ENCODE data around the gene SLC35E1. TPM values are rescaled to one million over a fixed set of nuclear protein-coding genes. Genes with fewer than 3 reads are reported as not detected.

Gene SLC35E1
- total RNA-seq, 1 donor from 2014 or later, result 23.5 TPM

DNA sequence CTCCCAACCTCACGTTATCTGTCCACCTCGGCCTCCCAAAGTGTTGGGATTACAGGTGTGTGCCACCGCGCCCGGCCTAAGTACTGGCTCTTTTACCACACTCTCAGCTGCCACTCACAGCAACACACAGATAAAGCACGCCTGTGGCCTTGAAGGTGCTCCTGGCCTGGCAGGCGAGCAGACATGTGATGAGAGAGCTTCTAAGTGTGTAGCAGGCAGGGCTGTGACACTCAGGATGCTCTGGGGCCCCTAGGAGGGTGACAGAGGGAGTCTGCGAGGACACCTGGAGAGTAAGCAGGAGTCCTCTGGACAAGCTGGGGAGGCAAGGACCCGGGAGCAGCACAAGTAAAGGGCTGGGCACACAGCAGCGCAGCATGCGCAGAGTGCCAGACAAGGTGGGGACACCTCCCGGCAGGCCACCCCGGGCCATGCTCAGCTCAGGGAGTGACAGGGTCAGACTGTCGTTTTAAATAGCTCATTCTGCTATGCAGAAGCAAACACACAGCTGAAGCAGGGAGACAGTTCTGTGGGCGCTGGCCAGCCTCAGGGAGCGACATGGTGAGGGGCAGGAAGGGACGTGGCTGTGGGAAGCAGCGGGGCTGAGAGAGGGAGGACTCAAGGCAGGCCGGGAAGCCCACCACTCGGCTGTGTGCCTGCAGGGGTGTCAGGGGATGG lies 29.3 kb upstream of the SLC35E1 start:
- ATAC-seq, result peak; percentile 56
- intact Hi-C loops (cut with DNase I), result no loop called here

DNA sequence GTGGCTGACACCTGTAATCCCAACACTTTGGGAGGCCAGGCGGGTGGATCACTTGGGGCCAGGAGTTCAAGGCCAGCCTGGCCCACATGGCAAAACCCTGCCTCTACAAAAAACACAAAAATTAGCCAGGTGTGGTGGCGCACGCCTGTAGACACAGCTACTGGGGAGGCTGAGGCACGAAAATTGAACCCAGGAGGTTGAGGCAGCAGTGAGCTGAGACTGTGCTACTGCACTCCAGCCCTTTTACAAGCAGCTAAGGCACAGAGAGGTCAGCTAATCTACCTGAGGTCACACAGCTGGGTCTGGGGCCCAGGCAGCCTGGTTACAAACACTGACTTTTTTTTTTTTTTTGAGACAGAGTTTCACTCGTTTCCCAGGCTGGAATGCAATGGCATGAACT lies 28.6 kb upstream of the SLC35E1 start:
- intact Hi-C loops (cut with DNase I), result no loop called here
- ATAC-seq (no peak), DNase-seq (ENCODE audit: missing footprints) (no peak)

More for the DNA sequence above, 29.3 kb upstream of the SLC35E1 start:
- no peak for DNase-seq (ENCODE audit: missing footprints)

DNA sequence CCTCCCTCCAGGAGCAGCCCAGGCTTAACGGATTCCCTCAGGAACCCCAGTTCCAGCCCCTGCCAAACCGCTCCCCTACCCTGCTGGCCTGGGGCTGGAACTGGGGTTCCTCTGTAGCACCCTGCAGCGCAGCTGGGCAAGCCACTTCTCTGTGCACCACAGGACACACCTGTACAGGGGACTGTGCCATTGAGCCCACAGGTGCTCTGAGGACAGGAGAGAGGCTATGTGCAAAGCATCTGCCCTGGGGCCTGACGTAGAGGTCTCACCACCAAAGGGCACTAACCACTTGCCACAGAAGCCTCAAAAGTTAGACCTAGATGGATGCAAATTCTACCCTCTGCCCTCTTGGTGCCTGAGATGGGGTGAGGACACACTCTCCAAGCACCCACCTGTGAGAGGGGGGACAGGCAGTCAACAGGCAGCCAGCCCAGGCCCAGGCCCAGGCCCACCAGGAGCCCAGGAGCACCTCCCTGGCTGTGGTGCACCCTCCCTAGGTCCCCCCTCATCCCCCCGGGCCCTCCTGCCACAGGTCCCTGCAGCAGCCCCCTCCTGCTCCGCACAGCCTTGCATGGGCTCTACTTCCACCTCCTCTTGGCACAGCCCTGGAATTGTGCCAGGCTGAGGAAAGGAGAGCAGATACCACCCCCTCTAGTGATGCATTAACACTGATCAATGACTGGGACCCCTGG lies 27.6 kb upstream of the SLC35E1 start:
- intact Hi-C loops (cut with DNase I), result loop anchor here (10.0 kb wide), 1 partner anchor 105 kb away; no protein-coding TSS in a partner anchor
- DNase-seq (ENCODE audit: missing footprints) (peak; percentile 45), ATAC-seq (no peak)

DNA sequence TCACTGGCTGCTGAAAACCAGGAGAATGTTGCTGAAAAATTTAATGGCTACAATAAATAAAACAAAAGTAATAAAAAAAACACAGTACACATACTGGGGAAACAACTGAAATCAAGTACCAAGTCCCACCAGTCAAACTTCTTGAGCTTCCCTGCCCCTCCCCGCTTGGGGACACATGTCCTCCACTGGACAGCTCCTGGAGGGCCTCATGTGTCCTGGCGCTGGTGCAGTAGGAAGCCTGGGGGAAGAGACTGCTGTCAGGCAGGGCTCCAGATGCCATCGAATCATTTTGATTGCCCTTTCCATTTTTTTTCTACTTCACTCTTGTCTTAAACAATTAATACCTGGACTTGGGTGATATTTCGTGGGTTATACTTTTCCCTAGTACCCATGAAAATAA lies 26.6 kb upstream of the SLC35E1 start:
- ATAC-seq, result no peak

DNA sequence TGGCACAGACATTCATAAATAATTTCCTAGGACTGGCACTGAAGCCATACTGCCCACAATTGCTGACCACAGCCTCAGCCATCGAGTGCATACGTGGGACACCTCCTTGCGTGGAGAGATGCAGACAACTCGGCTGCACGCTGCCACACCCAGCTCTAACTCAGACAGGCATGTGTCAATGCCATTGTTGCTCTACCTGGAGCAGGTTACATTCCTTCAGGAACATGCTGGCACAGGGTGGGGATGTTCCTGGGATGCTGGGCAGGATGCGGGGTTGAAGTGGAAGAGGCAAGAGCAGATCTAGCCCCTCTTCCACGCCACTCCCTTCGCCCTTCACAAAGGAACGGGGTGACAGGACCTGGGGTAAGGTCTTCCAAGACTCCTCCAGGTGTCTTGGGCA lies 24.2 kb upstream of the SLC35E1 start:
- intact Hi-C loops (cut with DNase I), result loop anchor here (10.0 kb wide), 1 partner anchor 108 kb away; no protein-coding TSS in a partner anchor
- peak; percentile 50 for DNase-seq (ENCODE audit: missing footprints)
- no peak for ATAC-seq

More for the DNA sequence above, 26.6 kb upstream of the SLC35E1 start:
- intact Hi-C loops (cut with DNase I), result loop anchor here (10.0 kb wide), 1 partner anchor 106 kb away; no protein-coding TSS in a partner anchor
- peak; percentile 22 for DNase-seq (ENCODE audit: missing footprints)

DNA sequence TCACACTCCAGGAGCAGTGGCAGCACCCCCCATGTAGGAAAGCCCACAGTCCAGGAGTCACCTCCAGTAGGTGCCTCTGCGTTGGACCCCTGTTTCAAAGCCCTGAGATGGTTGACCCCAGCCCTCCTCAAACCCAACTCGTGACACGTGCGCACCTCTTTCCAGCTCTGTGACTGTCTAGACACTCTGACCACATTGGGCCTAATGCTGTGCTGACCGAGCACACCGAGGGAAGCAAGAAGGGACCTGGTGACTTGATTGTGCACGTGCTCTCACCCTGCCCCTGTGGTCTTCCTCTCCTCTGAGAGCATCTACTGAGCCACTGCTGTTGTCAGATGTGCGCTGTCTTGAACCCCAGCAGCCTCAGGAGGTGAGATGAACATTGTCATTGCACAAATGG lies 22.9 kb upstream of the SLC35E1 start:
- intact Hi-C loops (cut with DNase I), result loop anchor here (10.0 kb wide), 1 partner anchor 110 kb away; no protein-coding TSS in a partner anchor
- ATAC-seq (no peak), DNase-seq (ENCODE audit: missing footprints) (no peak)

DNA sequence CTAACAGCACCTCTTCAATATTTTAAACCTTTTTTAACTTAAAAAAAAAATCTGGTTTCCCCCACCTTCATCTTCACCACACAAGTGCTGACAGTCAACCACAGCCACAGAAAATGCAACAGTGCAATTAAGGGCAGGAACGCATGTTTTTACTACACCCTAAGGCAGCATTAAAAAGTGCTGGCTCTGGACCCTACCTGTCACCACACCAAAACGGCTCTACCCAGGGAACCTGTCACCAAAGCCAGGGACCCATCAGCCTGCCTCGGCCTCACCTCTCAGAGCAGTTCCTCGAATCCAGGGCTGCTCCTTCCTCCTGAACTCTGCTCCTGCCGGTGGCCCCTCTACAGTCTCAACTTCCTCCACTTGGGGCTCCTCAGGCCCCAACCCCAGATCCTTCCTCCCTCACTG lies 22.5 kb upstream of the SLC35E1 start:
- no peak for ATAC-seq
- intact Hi-C loops (cut with DNase I), result loop anchor here (10.0 kb wide), 1 partner anchor 110 kb away; no protein-coding TSS in a partner anchor
- DNase-seq (ENCODE audit: missing footprints), result peak; percentile 31

DNA sequence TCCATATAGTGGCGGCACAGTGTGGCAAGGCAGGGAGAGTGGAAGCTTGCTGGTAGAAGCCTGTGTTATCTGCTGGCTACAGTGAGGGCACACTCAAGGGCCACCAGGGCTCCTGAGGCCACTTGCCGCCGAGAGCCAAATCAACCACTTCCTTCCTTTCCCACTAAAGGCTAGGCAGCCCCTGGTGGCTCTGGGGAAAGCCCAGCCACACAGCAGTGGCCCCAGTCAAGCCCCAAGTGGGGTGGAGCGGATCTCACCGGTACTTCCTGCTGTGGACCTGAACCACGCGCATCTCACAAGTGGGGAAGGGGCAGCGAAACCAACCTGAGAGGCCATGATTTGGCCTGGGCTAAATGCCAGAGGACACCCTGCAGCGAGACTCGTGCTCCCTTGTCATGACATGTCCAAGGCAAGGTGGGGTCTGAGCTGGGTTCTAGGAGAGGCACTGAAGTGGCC lies 21.9 kb upstream of the SLC35E1 start:
- intact Hi-C loops (cut with DNase I), result loop anchor here (10.0 kb wide), 1 partner anchor 111 kb away; no protein-coding TSS in a partner anchor
- peak; percentile 24 for ATAC-seq
- peak; percentile 16 for DNase-seq (ENCODE audit: missing footprints)

DNA sequence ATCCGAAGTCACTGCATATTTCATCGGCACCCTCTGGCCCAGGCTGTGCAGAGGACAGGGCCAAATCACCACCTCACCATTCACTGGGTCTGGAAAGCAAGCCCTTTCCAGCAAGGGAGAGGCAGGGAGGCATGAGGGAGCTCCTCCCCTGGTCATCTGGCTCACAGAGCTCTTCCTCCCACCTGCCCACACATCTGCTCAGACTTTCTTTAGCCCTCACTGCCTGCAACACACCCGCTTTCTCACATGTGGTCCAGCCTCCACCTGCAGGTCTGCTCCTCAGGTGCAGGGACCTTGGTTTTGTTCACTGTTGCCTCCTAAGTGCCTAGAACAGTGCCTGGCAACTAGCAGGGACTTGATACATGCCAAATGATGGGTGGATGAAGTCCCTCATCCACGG lies 21.0 kb upstream of the SLC35E1 start:
- ATAC-seq (no peak), DNase-seq (ENCODE audit: missing footprints) (peak; percentile 64)
- intact Hi-C loops (cut with DNase I), result loop anchor here (10.0 kb wide), 1 partner anchor 112 kb away; no protein-coding TSS in a partner anchor

DNA sequence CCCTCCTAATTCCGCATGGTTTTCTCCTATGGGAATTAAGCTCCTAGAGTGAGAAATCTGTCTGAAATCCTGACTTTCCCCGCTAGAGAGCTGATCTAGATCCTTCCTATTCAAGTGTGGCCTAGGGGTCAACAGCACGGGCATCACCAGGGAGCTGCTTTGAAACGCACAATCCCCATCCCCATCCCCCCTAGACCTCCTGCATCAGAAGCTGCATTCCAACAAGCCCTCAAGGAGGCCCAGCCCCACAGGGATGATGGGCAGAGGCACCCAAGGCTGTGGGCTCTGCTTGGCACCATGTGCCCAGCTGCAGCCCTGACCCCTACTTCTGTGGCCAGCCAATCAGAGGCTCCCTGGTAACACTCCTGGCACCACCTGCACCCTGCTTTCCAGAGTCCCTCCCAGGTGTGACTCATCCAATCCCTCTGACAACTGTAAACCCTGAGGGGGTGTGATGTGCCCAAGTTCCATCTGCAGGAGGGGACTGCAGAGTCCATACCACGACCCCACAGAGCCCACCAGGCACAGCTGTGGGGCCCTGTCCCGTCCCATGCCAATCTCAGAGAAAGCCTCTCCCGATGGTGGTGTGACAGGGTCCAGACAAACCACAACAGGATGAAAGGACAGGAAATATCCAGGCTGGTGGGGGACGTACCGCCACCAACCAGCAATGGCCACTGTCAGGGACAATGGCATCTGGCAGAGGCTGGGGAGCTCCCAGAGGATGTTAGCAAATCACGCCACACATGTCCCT lies 19.8 kb upstream of the SLC35E1 start:
- DNase-seq (ENCODE audit: missing footprints) (peak; percentile 37), ATAC-seq (no peak)
- intact Hi-C loops (cut with DNase I), result loop anchor here (10.0 kb wide), 1 partner anchor 113 kb away; no protein-coding TSS in a partner anchor

DNA sequence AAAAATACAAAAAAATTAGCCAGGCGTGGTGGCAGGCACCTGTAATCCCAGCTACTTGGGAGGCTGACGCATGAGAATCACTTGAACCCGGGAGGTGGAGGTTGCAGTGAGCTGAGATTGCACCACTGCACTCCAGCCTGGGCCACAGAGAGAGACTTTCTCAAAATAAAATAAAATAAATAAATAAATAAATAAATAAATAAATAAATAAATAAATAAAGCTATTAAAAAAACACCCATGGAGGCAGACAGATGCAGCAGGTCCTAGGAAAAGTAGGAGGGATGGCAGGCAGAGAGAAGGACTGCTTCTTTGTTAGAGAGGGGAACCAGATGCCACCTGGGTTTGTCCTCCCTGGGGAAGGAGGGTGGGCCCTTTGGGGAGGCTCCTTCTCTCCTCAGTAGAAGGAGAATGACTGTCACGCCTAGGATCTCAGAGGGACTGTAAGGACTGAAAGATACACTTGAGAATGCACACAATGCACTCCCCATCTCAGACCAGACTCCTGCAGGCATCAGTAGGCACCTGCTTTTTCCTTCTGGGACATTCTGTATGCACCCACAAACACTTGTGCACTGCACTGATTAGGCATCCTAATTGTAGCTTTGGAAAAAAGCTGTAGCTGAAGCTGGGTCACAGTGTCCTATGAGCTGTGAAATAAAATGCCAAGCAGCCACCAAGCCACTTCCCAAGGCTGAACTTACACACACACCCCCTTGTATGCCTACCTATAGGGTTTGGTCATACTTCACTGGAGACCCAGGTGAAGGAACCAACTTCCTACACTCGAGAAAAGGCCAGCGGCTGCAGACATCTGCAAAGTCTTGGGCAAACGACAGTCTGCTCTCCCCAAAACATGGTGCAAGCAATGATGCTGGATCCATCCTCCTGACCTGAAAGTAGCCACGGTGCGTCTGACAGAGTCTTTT lies 18.9 kb upstream of the SLC35E1 start:
- intact Hi-C loops (cut with DNase I), result loop anchor here (10.0 kb wide), 1 partner anchor 114 kb away; no protein-coding TSS in a partner anchor
- DNase-seq (ENCODE audit: missing footprints) (peak; percentile 3), ATAC-seq (no peak)

DNA sequence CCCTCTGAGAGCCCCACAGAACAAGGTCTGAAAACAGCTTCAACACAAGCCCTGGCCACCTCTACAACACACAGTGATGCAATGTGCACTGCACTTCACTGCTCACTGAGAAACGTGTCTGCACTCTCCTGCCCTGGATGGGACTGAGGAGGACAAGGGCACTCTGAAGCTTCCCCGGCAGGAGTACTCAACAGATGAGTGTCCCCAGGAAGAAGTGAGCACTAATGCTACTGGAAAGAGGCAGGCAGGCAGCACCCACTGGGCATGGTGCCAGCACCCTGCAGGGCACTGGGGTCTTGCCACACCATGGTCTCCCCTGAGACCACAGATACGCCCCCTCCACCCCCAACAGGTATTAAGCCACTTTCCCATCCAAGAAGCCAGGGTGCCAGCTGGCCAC lies 17.7 kb upstream of the SLC35E1 start:
- DNase-seq (ENCODE audit: missing footprints) (peak; percentile 55), ATAC-seq (no peak)
- intact Hi-C loops (cut with DNase I), result loop anchor here (10.0 kb wide), 1 partner anchor 115 kb away; no protein-coding TSS in a partner anchor

DNA sequence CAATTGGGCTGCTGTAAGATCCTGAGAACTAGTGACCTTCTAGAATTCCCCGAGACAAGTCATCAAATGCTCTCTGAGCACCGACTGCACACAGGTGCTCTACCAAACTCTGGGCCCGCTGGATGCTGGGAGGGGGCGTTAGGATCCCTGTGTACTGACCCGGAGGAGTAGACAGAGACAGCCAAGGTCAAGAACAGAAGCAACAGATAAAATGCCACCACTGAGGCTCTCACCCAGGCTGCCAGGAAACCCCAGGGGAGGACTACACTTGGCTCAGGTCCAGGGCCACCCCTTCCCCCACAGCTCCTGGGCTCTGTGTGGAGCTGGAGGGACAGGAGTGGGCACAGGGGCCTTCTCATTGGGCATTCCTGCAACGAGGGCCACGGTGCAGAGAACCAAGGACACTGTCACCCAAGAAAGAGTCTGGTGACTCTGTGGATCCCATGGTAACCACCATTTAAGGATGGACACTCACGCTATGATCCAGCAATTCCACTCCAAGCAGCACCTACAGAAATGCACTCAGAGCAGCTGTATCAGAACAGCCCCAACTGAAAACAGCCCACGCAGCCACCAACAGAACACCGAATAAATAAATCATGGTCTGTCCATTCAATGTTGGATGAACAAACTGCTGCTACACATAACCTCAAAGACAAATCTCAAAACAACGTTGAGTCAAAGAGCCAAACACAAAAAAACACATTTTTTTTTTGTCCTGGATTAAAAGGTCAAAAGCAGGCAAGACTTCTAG lies 16.8 kb upstream of the SLC35E1 start:
- ATAC-seq, result no peak
- DNase-seq (ENCODE audit: missing footprints), result peak; percentile 8
- intact Hi-C loops (cut with DNase I), result no loop called here

DNA sequence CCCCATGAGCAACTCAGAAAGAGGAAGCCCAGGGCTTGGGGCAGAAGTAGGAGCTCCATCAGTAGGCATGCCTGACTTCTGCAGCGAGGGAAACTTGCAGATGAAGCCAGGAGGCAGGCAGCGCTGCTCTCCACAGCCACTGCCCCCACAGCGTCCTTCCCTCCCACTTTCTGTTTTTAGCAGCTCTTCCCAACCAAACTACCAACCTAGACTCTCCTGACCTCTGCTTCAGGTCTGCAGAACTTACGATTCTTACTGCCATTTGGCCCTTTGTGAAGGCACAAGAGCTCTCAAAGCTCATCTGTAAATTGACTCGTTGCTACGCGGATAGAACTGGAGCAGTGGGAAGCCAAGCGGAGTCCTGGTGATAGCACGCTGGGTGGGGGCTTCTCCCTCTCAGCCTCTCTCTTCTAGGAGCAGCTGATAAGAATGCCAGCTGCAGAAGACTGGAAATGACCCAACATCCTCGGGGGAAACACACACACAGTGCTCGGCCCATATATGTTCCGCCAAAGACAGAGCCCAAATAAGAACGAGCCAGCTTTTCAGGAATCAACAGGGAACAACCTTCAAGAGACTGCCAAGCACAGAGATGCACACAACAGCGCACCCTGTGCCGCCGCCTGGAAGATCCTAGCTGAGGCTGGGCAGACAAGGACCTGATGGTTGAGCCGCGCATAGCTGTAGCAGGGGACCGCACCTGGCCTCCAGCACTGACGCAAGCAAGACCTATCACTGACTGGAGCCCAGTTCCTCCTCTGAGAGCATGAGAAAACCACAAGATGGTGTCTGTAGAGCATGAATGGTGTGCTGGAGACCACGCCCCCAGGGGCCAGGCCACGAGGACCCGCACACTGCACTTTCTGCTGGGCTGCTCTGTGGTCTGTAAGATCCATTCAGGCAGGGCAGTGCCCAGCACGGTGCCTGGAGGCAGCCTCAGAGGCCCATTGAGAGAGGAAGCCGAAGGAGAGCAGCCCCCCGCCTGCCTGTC lies 15.9 kb upstream of the SLC35E1 start:
- intact Hi-C loops (cut with DNase I), result no loop called here
- peak; percentile 57 for DNase-seq (ENCODE audit: missing footprints)
- peak; percentile 35 for ATAC-seq

DNA sequence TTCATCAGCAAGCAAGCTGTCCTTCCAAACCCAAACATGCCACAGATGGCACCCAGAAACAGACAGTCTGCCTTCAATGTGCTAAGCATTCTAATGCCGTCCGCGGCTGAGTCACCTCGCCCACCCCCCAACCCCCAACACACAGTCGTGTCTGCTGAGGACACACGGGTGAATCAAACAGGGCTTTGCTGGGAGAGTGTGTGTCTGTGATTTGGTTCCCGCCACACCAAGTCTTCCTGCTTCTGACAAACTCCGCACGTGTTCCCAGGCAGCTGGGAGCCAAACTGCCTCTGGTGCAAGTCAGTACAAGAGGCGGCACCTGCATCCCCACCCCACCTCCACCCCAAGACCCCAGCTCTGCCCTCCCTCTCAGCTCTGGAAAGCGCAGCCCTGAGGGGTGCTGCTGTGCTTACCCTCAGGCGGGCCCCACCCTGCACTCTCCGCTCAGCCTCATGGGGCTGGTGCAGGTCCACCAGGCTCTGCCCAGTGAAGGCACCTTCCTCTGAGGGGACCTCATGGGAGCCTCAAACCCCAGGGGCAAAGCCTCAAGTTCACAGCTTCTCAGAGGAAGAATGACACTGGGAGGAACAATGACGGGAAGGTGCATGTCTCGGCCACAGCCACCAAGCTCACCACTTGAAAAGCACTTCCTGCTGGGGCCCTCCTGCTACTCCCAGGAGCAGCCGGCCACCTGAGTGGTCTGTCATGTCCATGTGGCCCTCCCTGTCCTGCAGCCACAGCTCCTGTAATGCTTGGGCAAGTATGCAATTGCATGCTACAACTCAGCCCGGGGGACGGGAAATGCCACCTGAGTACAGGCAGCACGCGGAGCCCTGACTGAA lies 15.0 kb upstream of the SLC35E1 start:
- DNase-seq (ENCODE audit: missing footprints), result peak; percentile 73
- intact Hi-C loops (cut with DNase I), result no loop called here
- ATAC-seq, result no peak
